Globus pallidus (tissue), 1 donor: ENCODE results near the gene SNX8.

Experiments
- DNase-seq: peaks from one replicate; pipeline ENCODE4 v3.0.0-alpha.2; 2015; ENCODE audit warnings: low spot score

Gene SNX8

GRCh38 chr7:2261611-2262010 is 52.6 kb downstream of the SNX8 start:
- DNase-seq, result peak; percentile 45

- no peak for DNase-seq
These were observed 53.4 kb downstream of the SNX8 start for GRCh38 chr7:2260820-2261219.

GRCh38 chr7:2259480-2259879 is 54.8 kb downstream of the SNX8 start:
- DNase-seq, result no peak

- no peak for DNase-seq
These were observed 55.4 kb downstream of the SNX8 start for GRCh38 chr7:2258661-2259365.

GRCh38 chr7:2257651-2258050 is 56.6 kb downstream of the SNX8 start:
- no peak for DNase-seq

GRCh38 chr7:2257046-2257551 is 57.1 kb downstream of the SNX8 start:
- no peak for DNase-seq

GRCh38 chr7:2256306-2257045 is 57.8 kb downstream of the SNX8 start:
- DNase-seq, result no peak

- no peak for DNase-seq
These were observed 58.8 kb downstream of the SNX8 start for GRCh38 chr7:2255145-2256139.

- no peak for DNase-seq
These were observed 59.7 kb downstream of the SNX8 start for GRCh38 chr7:2254429-2255144.

- no peak for DNase-seq
These were observed 60.6 kb downstream of the SNX8 start for GRCh38 chr7:2253525-2254244.

GRCh38 chr7:2253021-2253420 is 61.2 kb downstream of the SNX8 start:
- DNase-seq, result no peak

GRCh38 chr7:2251841-2252771 is 62.1 kb downstream of the SNX8 start:
- no peak for DNase-seq

GRCh38 chr7:2251381-2251780 is 62.9 kb downstream of the SNX8 start:
- no peak for DNase-seq

GRCh38 chr7:2249744-2250323 is 64.4 kb downstream of the SNX8 start:
- DNase-seq, result no peak

GRCh38 chr7:2248984-2249694 is 65.1 kb downstream of the SNX8 start:
- peak; percentile 50 for DNase-seq

GRCh38 chr7:2247141-2247995 is 66.9 kb downstream of the SNX8 start:
- no peak for DNase-seq

GRCh38 chr7:2245883-2246675 is 68.2 kb downstream of the SNX8 start:
- DNase-seq, result no peak
